CD4-positive, alpha-beta T cell (primary cell): ENCODE measurements around the gene EML6. TPM values are rescaled to one million over a fixed set of nuclear protein-coding genes. Genes with fewer than 3 reads are reported as not detected.
A peak's percentile ranks its signal among the peaks of the same experiment; 100 is the strongest.

Experiments used
- ATAC-seq: fragments of 200-7000 bp; cut with Tn5 transposase; one replicate; pipeline ENCODE4 v1.10.0; 2022; ENCODE audit warnings: mild to moderate bottlenecking; ENCODE audit not compliant: poor library complexity
- CTCF ChIA-PET: fragments of 350-600 bp; sonication (Branson Sonifier 250); formaldehyde crosslinking; loops from one replicate; lab custom pipeline; 2021; ENCODE audit warnings: antibody characterized with exemption, inconsistent platforms; lab: Charles Lee
- POLR2A ChIA-PET: fragments of 350-600 bp; sonication (Branson Sonifier 250); formaldehyde crosslinking; loops from one replicate; lab custom pipeline; 2021; ENCODE audit warnings: antibody characterized with exemption, inconsistent platforms; lab: Charles Lee
- DNase-seq, 14 experiments: peaks; one replicate each; pipeline ENCODE4 v3.0.0-alpha.2; 2013 to 2020; ENCODE audit warnings: mixed read lengths in 2 of 14
- H3K27ac ChIP-seq, 2 donors: one replicate each; pipeline versions ENCODE4 v1.5.1 to v1.7.0; 2013; ENCODE audit warnings: low read length in 2 of 2, low read depth in 1 of 2, mild to moderate bottlenecking in 1 of 2
- H3K27me3 ChIP-seq, 2 experiments: 1 replicate in 1 of 2; 2 replicates in 1 of 2; pipeline versions ENCODE4 v1.6.1 to v1.7.0; 2013; ENCODE audit warnings: low read length in 2 of 2, control low read depth in 1 of 2, mild to moderate bottlenecking in 1 of 2, moderate library complexity in 1 of 2; ENCODE audit not compliant: insufficient read depth in 2 of 2, control insufficient read depth in 1 of 2
- H3K36me3 ChIP-seq: one replicate; pipeline ENCODE4 v1.6.1; 2013; ENCODE audit warnings: low read length, control low read depth; ENCODE audit not compliant: insufficient read depth
- H3K4me1 ChIP-seq: one replicate; pipeline ENCODE4 v1.6.1; 2013; ENCODE audit warnings: low read length, control low read depth; ENCODE audit not compliant: insufficient read depth
- H3K4me3 ChIP-seq: one replicate; pipeline ENCODE4 v1.5.1; 2013; ENCODE audit warnings: mild to moderate bottlenecking, low read length, moderate library complexity
- H3K9me3 ChIP-seq, 2 experiments: 1 replicate in 1 of 2; 2 replicates in 1 of 2; pipeline versions ENCODE4 v1.6.1 to v1.7.0; 2013; ENCODE audit warnings: low read length in 2 of 2, mild to moderate bottlenecking in 2 of 2, control low read depth in 1 of 2, moderate library complexity in 1 of 2; ENCODE audit not compliant: control insufficient read depth in 1 of 2, insufficient read depth in 1 of 2
- H3K27ac Mint-ChIP-seq: one replicate; pipeline ENCODE4 v1.8.0; 2020; ENCODE audit warnings: mixed read lengths
- H3K27me3 Mint-ChIP-seq: one replicate; pipeline ENCODE4 v1.8.0; 2021; ENCODE audit warnings: mixed read lengths
- H3K36me3 Mint-ChIP-seq: one replicate; pipeline ENCODE4 v1.8.0; 2021; ENCODE audit warnings: low read depth, mixed read lengths
- H3K4me1 Mint-ChIP-seq: one replicate; pipeline ENCODE4 v1.8.0; 2021; ENCODE audit warnings: low read depth, mixed read lengths
- H3K4me3 Mint-ChIP-seq: one replicate; pipeline ENCODE4 v1.8.0; 2020; ENCODE audit warnings: mild to moderate bottlenecking, mixed read lengths
- H3K9me3 Mint-ChIP-seq: one replicate; pipeline ENCODE4 v1.8.0; 2020; ENCODE audit warnings: mixed read lengths
- CTCF ChIP-seq: fragments of 200-600 bp; IDR thresholded peaks from one replicate; pipeline ENCODE4 v1.8.0; 2022; ENCODE audit warnings: antibody characterized with exemption, mild to moderate bottlenecking
- intact Hi-C, 2 experiments: fragments of 100-400 bp; cut with DNase I in 1 of 2; cut with micrococcal nuclease in 1 of 2; formaldehyde crosslinking; loops; one replicate each; pipeline versions ENCODE4 v1.15.1 to v1.9.0; 2023 to 2025; cut with DNase I, micrococcal nuclease
- total RNA-seq, 174 experiments: library from RNA in 2 of 174; stranded (reverse) in 2 of 174; gene quantifications; one replicate each; pipeline ENCODE4 v1.2.3 and lab custom pipeline; 2021 to 2026

Gene EML6
- total RNA-seq, 2 experiments from 2014 or later, result 0.22 to 0.34 TPM

GRCh38 chr2:54758951-54759350 lies 35.5 kb downstream of the EML6 start:
- Histone ChIP-seq H3K27me3 (no peaks in the 10 kb centered on the region), H3K9me3 (no peaks in the 10 kb centered on the region), H3K4me1 (no peaks in the 10 kb centered on the region), H3K36me3 (no peaks in the 10 kb centered on the region), H3K27ac (no peak overlapping the region), H3K4me3 (no peak overlapping the region)
- no peak for DNase-seq
- ChIA-PET POLR2A (no interaction called here), CTCF (no interaction called here)
- no peak for TF ChIP-seq CTCF
- Mint-ChIP-seq H3K4me1 (no peaks in the 10 kb centered on the region), H3K27ac (no peak overlapping the region), H3K27me3 (no peaks in the 10 kb centered on the region), H3K36me3 (no peaks in the 10 kb centered on the region), H3K9me3 (no peaks in the 10 kb centered on the region), H3K4me3 (no peak overlapping the region)
- intact Hi-C loops, result no loop called here
- no peak for ATAC-seq

- no peaks in the 10 kb centered on the region for H3K9me3 Mint-ChIP-seq
- H3K27ac ChIP-seq, result no peak overlapping the region
- intact Hi-C loops, result no loop called here
- TF ChIP-seq CTCF, result no peak
- no peaks in the 10 kb centered on the region for H3K36me3 ChIP-seq
- H3K4me1 ChIP-seq, result no peaks in the 10 kb centered on the region
- no peak overlapping the region for H3K4me3 Mint-ChIP-seq
- no peaks in the 10 kb centered on the region for H3K4me1 Mint-ChIP-seq
- no peak overlapping the region for H3K4me3 ChIP-seq
- H3K9me3 ChIP-seq, result no peaks in the 10 kb centered on the region
- H3K27ac Mint-ChIP-seq, result no peak overlapping the region
- H3K27me3 ChIP-seq, result no peaks in the 10 kb centered on the region
- ATAC-seq (no peak), DNase-seq (no peak)
- no peaks in the 10 kb centered on the region for H3K27me3 Mint-ChIP-seq
- POLR2A ChIA-PET, result no interaction called here
- CTCF ChIA-PET, result no interaction called here
- H3K36me3 Mint-ChIP-seq, result no peaks in the 10 kb centered on the region
Observed at GRCh38 chr2:54760310-54760709, 36.8 kb downstream of the EML6 start.

- peaks cover 6% of the 10 kb centered on the region for H3K4me1 Mint-ChIP-seq
- no peak for TF ChIP-seq CTCF
- peak in 4 of 14 experiments; percentile 8 to 18 (median 12) for DNase-seq
- H3K9me3 ChIP-seq, result no peaks in the 10 kb centered on the region
- H3K4me3 ChIP-seq, result no peak overlapping the region
- H3K9me3 Mint-ChIP-seq, result no peaks in the 10 kb centered on the region
- CTCF ChIA-PET, result no interaction called here
- no peak overlapping the region for H3K27ac Mint-ChIP-seq
- POLR2A ChIA-PET, result no interaction called here
- H3K27me3 ChIP-seq, result no peaks in the 10 kb centered on the region
- no peaks in the 10 kb centered on the region for H3K27me3 Mint-ChIP-seq
- intact Hi-C loops, result no loop called here
- no peak overlapping the region for H3K27ac ChIP-seq
- no peaks in the 10 kb centered on the region for H3K36me3 Mint-ChIP-seq
- no peak for ATAC-seq
- no peaks in the 10 kb centered on the region for H3K4me1 ChIP-seq
- no peaks in the 10 kb centered on the region for H3K36me3 ChIP-seq
- H3K4me3 Mint-ChIP-seq, result no peak overlapping the region
Observed at GRCh38 chr2:54763636-54764291, 40.3 kb downstream of the EML6 start.
